ENCODE results near the gene FAM221B. TPM values are rescaled to one million over a fixed set of nuclear protein-coding genes. Genes with fewer than 3 reads are reported as not detected.

Gene FAM221B
- total RNA-seq, 1 experiment from 2014 or later = not detected

DNA sequence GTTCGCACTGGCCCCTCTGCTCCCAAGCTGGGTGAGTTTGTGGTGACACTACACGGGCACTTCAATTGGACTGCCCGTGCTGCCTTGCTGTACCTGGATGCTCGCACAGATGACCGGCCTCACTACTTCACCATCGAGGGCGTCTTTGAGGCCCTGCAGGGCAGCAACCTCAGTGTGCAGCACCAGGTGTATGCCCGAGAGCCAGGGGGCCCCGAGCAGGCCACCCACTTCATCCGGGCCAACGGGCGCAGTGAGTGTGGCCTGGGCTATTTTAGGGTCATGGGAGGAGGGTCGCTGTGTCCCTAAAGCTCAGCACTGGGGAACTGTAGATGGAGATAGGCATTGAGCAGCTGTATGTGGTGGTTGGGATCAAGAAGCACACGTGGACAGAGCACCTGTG, 35.7 kb downstream of the FAM221B start:
- DNase-seq (ENCODE audit: extremely low read depth, low read depth) = no peak

GRCh38 chr9:35792024-35792813, 36.3 kb downstream of the FAM221B start:
- no peak for DNase-seq (ENCODE audit: extremely low read depth, low read depth)

- DNase-seq (ENCODE audit: extremely low read depth, low read depth) = no peak
Observed at GRCh38 chr9:35791297-35791921, 37.1 kb downstream of the FAM221B start, which contains the start of gene NPR2. Gene NPR2, plus strand, starts transcription at chr9:35791591. Its CDS starts 818 bp downstream, at chr9:35792409.

DNA sequence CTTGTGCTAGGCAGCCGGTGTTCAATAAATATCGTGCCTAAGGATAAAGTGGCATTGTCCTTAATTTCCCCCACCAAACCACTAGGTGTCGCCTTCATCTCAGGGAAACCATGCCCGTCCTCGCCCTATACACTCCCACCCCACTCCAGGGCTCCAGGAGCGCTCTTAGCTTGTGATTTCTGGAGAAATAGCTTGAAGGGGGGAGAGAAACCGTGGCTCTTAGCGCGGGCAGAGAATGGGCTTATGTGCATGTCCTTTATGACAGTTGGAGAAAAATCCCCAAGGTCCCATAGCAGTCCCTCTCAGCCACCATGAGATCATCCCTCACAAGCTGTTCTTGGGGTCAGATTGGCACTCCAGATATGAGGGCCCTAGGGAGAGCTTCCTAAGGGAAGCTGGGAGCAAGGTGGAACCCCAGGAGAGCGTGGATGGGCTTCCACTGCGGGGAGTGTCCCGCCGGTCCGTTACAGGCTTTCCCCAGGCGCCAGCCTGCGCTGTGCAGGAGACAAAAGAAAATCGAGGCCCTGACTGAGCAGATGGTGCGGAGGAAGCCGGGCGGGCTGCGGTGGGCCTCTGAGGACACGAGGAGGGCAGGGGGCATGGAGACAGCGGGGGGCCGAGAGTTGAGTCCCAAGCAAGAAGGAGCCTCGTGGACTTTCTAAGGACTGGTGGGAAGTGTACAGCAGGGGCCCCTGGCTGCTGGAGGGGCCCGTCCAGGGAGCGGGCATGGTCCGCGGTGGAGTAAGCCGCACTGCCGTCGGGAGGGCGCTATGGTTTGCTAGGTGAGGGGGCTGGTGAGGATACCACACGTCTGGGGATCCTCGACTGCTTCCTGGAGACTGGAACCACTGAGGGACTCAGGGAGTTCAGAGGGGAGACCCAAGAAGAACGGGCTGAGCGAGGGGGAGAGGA, 37.9 kb downstream of the FAM221B start:
- DNase-seq (ENCODE audit: extremely low read depth, low read depth) = peak; percentile 57

DNA sequence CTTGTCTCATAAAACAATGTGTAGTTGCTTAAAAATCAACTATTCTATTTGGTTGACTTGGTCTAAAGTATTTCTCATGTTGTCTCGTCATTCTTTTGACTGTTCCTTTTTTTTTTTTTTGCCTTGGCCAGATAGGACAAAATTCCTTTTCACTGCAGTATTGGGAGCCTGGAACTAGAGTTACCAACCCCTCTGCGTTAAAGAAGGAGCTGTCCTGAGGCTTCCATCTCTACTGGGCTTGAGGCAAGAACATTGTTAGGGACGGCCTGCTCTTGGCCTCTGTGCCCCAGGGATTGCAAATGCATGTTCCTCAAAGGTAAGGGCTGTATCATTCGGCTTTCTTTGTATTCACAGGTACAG, 38.5 kb downstream of the FAM221B start:
- no peak for DNase-seq (ENCODE audit: extremely low read depth, low read depth)

- DNase-seq (ENCODE audit: extremely low read depth, low read depth) = no peak
Observed at GRCh38 chr9:35789541-35789940, 39.0 kb downstream of the FAM221B start.

GRCh38 chr9:35783418-35783817, 45.1 kb downstream of the FAM221B start:
- DNase-seq (ENCODE audit: extremely low read depth, low read depth) = no peak

GRCh38 chr9:35781066-35781465, 47.5 kb downstream of the FAM221B start:
- DNase-seq (ENCODE audit: extremely low read depth, low read depth) = no peak

DNA sequence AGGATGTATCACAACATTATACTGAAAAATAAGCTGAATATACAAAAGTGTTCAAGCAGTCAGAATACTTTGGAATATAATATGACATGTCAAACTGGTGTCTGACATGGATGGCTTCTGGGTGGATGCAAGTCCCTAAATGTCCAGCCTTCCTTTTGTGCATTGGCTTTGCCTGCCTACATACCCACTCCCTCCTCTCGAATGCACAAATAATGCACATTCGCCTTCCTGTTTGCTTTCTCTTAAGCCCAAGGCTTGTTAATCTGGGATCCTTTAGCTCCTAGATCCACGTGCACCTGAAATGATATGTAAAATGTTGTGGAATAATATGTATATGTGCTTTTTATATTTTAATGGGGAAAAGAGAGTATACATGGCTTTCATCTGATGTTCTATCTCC, 50.0 kb downstream of the FAM221B start:
- DNase-seq (ENCODE audit: extremely low read depth, low read depth) = no peak

GRCh38 chr9:35776018-35776417, 52.5 kb downstream of the FAM221B start:
- DNase-seq (ENCODE audit: extremely low read depth, low read depth) = no peak

DNA sequence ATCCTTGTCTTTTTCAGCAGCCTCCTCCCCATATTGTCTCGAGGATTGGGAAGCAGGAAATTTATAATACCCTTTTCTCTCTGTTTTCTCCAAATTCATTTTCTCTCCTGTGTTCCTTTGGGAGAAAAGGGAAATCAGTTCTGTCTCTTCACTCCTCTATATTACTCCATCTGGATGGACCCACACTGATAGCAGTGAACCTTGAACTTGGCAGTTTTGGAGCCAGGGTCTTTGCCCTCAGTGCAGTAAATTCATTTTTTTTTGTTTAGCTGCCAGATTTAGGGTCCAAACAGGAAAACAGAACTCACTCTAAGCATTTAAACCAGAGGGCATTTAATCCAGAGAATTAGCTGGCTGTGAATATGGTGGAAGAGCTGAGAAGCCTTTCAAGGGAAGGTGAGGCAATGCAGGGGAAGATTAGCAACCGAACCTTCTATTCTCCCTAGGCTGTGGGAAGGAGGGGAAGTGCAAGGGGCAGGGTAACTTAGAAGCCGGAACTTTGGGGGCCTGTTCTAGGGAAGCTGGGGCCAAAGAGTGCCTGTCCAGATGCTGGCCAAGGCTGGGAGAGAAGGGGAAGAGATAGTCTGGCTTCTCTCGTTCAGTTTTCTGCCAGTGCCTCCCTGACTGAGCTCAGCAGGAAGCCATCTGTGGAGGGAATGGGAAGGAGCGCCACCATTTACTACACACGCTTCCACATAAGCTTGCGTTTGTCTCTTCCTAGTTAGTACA, 53.5 kb downstream of the FAM221B start:
- no peak for DNase-seq (ENCODE audit: extremely low read depth, low read depth)

DNA sequence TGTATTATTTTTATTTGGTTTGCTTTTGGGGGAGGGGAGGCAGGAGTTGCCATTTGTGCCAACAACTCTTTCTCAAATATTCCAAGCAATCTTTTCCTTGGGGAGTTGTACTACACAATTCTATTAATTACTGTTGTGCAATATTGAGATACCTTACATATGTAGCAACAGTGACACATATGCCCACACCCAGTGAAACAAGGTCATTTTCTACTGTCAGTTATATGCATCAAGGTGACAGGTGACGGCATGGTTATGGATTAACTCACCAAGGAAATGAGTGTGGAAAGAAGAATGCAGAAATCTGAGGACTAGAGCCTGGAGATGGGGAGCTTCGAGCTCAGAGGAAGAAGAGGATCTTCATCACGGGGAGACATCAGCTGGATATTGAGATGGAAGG, 56.6 kb downstream of the FAM221B start:
- DNase-seq (ENCODE audit: extremely low read depth, low read depth) = no peak

- no peak for DNase-seq (ENCODE audit: extremely low read depth, low read depth)
Observed at GRCh38 chr9:35771534-35771933, 57.0 kb downstream of the FAM221B start.

DNA sequence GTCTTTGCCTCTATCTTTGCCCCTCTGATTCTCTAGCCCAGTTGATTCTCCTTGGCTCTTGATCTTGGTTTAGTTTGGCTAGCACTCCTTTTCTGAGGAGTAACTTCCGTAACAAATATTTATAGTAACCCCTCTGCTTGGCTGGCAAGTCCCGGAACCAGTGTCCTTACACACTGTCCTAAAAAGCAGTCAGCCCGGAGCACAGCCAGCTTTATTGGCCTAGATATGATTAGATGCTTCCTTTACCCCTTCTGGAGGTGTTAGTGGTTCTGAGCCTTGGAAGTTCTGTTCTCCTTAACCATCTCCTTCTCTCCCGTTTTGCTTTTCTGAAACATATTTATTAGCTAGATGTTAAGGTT, 57.5 kb downstream of the FAM221B start:
- DNase-seq (ENCODE audit: extremely low read depth, low read depth) = no peak

GRCh38 chr9:35769763-35770162, 58.8 kb downstream of the FAM221B start:
- no peak for DNase-seq (ENCODE audit: extremely low read depth, low read depth)

GRCh38 chr9:35767458-35767857, 61.1 kb downstream of the FAM221B start:
- no peak for DNase-seq (ENCODE audit: extremely low read depth, low read depth)

GRCh38 chr9:35766997-35767396, 61.5 kb downstream of the FAM221B start:
- no peak for DNase-seq (ENCODE audit: extremely low read depth, low read depth)
